Type B pancreatic cell (in vitro differentiated cells): ENCODE data around the gene KLF16. TPM values are rescaled to one million over a fixed set of nuclear protein-coding genes. Genes with fewer than 3 reads are reported as not detected.

ENCODE experiments used
- DNase-seq: peaks from one replicate; pipeline ENCODE4 v3.0.0; 2021; ENCODE audit warnings: mixed read lengths; ENCODE audit not compliant: unreplicated experiment; ENCODE audit errors: extremely low spot score
- H3K27ac Mint-ChIP-seq: 2 replicates; pipeline ENCODE4 v1.8.0; 2021; ENCODE audit warnings: mild to moderate bottlenecking, mixed read lengths
- H3K27me3 Mint-ChIP-seq: 2 replicates; pipeline ENCODE4 v1.8.0; 2021; ENCODE audit warnings: mixed read lengths
- H3K36me3 Mint-ChIP-seq: 2 replicates; pipeline ENCODE4 v1.8.0; 2021; ENCODE audit warnings: mixed read lengths
- H3K4me1 Mint-ChIP-seq: one replicate; pipeline ENCODE4 v1.8.0; 2021; ENCODE audit warnings: mixed read lengths; ENCODE audit not compliant: unreplicated experiment
- H3K4me3 Mint-ChIP-seq: 2 replicates; pipeline ENCODE4 v1.8.0; 2021; ENCODE audit warnings: mild to moderate bottlenecking, mixed read lengths
- H3K9me3 Mint-ChIP-seq: 2 replicates; pipeline ENCODE4 v1.8.0; 2021; ENCODE audit warnings: mixed read lengths
- CTCF ChIP-seq: fragments of 200-600 bp; sonication (generic); conservative IDR thresholded peaks from 2 replicates; pipeline ENCODE4 v1.5.0; 2021; ENCODE audit warnings: antibody characterized with exemption, mild to moderate bottlenecking
- total RNA-seq: library from RNA; stranded (reverse); gene quantifications from 2 replicates; pipeline ENCODE4 v1.2.1, GENCODE V29; 2021; ENCODE audit warnings: low replicate concordance

KLF16 gene
- total RNA-seq, 1 donor from 2014 or later: 17.9 TPM

- no peaks in the 10 kb centered on the region for H3K4me1 Mint-ChIP-seq
- peaks cover 3% of the 10 kb centered on the region for H3K36me3 Mint-ChIP-seq
- no peak for TF ChIP-seq CTCF
- H3K9me3 Mint-ChIP-seq: no peaks in the 10 kb centered on the region
- no peak overlapping the region for H3K27ac Mint-ChIP-seq
- no peak overlapping the region for H3K4me3 Mint-ChIP-seq
- no peak for DNase-seq
- H3K27me3 Mint-ChIP-seq: no peaks in the 10 kb centered on the region
Measured at GRCh38 chr19:1818549-1819195, 44.7 kb downstream of the KLF16 start.

GRCh38 chr19:1817553-1818179 is 45.7 kb downstream of the KLF16 start:
- H3K27ac Mint-ChIP-seq: no peak overlapping the region
- peaks cover 6% of the 10 kb centered on the region for H3K4me1 Mint-ChIP-seq
- no peak for TF ChIP-seq CTCF
- no peaks in the 10 kb centered on the region for H3K9me3 Mint-ChIP-seq
- no peak overlapping the region for H3K4me3 Mint-ChIP-seq
- H3K36me3 Mint-ChIP-seq: peaks cover 3% of the 10 kb centered on the region
- peaks cover 2% of the 10 kb centered on the region for H3K27me3 Mint-ChIP-seq
- DNase-seq: no peak

- Mint-ChIP-seq H3K4me1 (peaks cover 8% of the 10 kb centered on the region), H3K9me3 (no peaks in the 10 kb centered on the region)
Measured at GRCh38 chr19:1816530-1817298, 46.7 kb downstream of the KLF16 start.

GRCh38 chr19:1815605-1816529 is 47.5 kb downstream of the KLF16 start:
- DNase-seq: no peak
- H3K9me3 Mint-ChIP-seq: no peaks in the 10 kb centered on the region
- H3K36me3 Mint-ChIP-seq: peaks cover 3% of the 10 kb centered on the region

More at GRCh38 chr19:1816530-1817298, 46.7 kb downstream of the KLF16 start:
- peaks cover 5% of the 10 kb centered on the region for H3K27me3 Mint-ChIP-seq
- H3K4me3 Mint-ChIP-seq: no peak overlapping the region
- H3K27ac Mint-ChIP-seq: no peak overlapping the region
- DNase-seq: no peak
- no peak for TF ChIP-seq CTCF
- peaks cover 3% of the 10 kb centered on the region for H3K36me3 Mint-ChIP-seq

More at GRCh38 chr19:1815605-1816529, 47.5 kb downstream of the KLF16 start:
- peaks cover 5% of the 10 kb centered on the region for H3K27me3 Mint-ChIP-seq
- H3K27ac Mint-ChIP-seq: no peak overlapping the region
- peaks cover 8% of the 10 kb centered on the region for H3K4me1 Mint-ChIP-seq
- no peak overlapping the region for H3K4me3 Mint-ChIP-seq
- TF ChIP-seq CTCF: no peak
